Measurements from ENCODE around the gene DPP10. TPM values are rescaled to one million over a fixed set of nuclear protein-coding genes. Genes with fewer than 3 reads are reported as not detected.

Gene DPP10
- total and polyA plus RNA-seq, 4 donors: 0.08 to 5.0 (median 0.27) TPM

DNA sequence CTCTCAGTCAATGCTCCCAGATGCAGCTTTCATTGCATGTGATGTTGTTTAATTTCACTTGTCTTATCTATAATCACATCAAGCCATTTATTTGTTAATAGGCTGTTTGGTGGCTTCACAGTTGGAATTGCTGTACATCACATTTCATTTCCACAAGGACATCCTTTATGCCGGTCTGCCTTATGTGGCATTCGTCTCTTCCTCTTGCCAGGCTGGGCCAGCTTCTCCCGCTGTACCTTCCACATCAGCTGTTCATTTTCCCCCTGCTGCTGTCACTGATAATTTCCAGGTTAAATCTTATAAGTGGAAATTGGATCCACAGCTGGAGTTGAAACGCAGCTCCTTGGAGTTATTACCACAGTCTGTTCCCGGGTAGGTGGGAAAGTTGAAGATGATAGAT is 110.6 kb downstream of the DPP10 start:
- ATAC-seq (ENCODE audit: insufficient read depth, low FRiP score): no peak
- H3K4me1 ChIP-seq (ENCODE audit: control insufficient read depth in 5 of 5, insufficient read depth in 5 of 5, low read length in 5 of 5): no peaks in the 10 kb centered on the region
- 71 to 74% methylated on average over 5 of the region's 5 CpGs for WGBS, 2 donors
- H3K27ac ChIP-seq (ENCODE audit: low read depth in 1 of 2, low read length in 1 of 2): no peak overlapping the region
- no peak overlapping the region for H3K9ac ChIP-seq (ENCODE audit: insufficient read depth in 1 of 2, low read length in 2 of 2)
- DNase-seq: no peak
- H3K4me3 ChIP-seq: no peak overlapping the region
- no peaks in the 10 kb centered on the region for H3K9me3 ChIP-seq (ENCODE audit: control insufficient read depth in 4 of 4, insufficient read depth in 3 of 4, low read length in 3 of 4)
- H3K27me3 ChIP-seq (ENCODE audit: control insufficient read depth in 3 of 3, insufficient read depth in 3 of 3, low read length in 2 of 3): no peaks in the 10 kb centered on the region
- TF ChIP-seq, protein P1, sequence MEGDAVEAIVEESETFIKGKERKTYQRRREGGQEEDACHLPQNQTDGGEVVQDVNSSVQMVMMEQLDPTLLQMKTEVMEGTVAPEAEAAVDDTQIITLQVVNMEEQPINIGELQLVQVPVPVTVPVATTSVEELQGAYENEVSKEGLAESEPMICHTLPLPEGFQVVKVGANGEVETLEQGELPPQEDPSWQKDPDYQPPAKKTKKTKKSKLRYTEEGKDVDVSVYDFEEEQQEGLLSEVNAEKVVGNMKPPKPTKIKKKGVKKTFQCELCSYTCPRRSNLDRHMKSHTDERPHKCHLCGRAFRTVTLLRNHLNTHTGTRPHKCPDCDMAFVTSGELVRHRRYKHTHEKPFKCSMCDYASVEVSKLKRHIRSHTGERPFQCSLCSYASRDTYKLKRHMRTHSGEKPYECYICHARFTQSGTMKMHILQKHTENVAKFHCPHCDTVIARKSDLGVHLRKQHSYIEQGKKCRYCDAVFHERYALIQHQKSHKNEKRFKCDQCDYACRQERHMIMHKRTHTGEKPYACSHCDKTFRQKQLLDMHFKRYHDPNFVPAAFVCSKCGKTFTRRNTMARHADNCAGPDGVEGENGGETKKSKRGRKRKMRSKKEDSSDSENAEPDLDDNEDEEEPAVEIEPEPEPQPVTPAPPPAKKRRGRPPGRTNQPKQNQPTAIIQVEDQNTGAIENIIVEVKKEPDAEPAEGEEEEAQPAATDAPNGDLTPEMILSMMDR (IDR thresholded peaks at IDR 0.05; ENCODE audit: control extremely low read depth, extremely low read depth): no peak
- H3K36me3 ChIP-seq (ENCODE audit: control insufficient read depth in 4 of 4, insufficient read depth in 4 of 4, low read length in 4 of 4): no peaks in the 10 kb centered on the region

DNA sequence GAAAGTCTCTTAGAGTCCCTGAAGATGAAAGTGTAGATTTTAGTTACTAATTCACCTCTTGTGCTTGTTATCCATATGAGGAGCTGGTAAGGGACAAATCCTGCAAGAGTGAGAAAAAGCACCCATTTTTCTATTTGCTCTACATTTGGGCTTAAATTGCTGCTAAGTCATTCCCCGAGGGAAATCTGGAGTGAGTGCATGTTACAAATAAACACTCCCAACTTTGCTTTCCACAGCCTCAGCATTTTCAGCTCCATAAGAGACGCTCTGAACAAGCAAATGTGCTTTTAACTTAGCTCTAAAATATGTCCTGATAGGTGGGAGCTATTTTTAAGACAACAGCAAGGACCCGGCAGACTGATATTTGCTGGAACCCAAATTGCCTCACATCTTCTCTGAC is 126.7 kb downstream of the DPP10 start:
- Histone ChIP-seq H3K27me3 (ENCODE audit: control insufficient read depth in 3 of 3, insufficient read depth in 3 of 3, low read length in 2 of 3) (no peaks in the 10 kb centered on the region), H3K9me3 (ENCODE audit: control insufficient read depth in 4 of 4, insufficient read depth in 3 of 4, low read length in 3 of 4) (no peaks in the 10 kb centered on the region), H3K4me3 (no peak overlapping the region), H3K27ac (ENCODE audit: low read depth in 1 of 2, low read length in 1 of 2) (no peak overlapping the region), H3K36me3 (ENCODE audit: control insufficient read depth in 4 of 4, insufficient read depth in 4 of 4, low read length in 4 of 4) (no peaks in the 10 kb centered on the region), H3K9ac (ENCODE audit: insufficient read depth in 1 of 2, low read length in 2 of 2) (no peak overlapping the region), H3K4me1 (ENCODE audit: control insufficient read depth in 5 of 5, insufficient read depth in 5 of 5, low read length in 5 of 5) (peaks cover 0 to 4% (median 0%) of the 10 kb centered on the region in 5 donors)
- DNase-seq: no peak
- no peak for ATAC-seq (ENCODE audit: insufficient read depth, low FRiP score)
- TF ChIP-seq, protein P1 (IDR thresholded peaks at IDR 0.05; ENCODE audit: control extremely low read depth, extremely low read depth): no peak
- 62 to 78% methylated on average over 3 of the region's 3 CpGs for WGBS, 2 donors

DNA sequence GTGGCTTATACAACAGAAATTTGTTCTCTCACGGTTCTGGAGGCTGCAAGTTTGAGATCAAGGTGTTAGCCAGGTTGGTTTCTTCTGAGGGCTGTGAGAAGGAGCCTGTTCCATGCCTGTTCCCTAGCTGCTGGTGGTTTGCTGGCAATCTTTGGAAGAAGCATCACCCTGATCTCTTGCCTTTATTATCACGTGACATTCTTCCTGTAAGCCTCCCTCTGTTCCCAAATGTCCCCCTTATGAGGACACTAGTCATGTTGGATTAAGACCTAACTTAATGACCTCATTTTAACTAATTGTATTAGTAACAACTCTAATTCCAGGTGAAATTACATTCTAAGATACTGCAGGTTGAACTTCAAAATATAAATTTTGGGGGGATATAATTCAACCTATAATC is 135.2 kb downstream of the DPP10 start:
- WGBS, 2 donors: 80 to 84% methylated on average over 2 of the region's 2 CpGs
- Histone ChIP-seq H3K36me3 (ENCODE audit: control insufficient read depth in 4 of 4, insufficient read depth in 4 of 4, low read length in 4 of 4) (no peaks in the 10 kb centered on the region), H3K9ac (ENCODE audit: insufficient read depth in 1 of 2, low read length in 2 of 2) (no peak overlapping the region), H3K4me3 (no peak overlapping the region), H3K27ac (ENCODE audit: low read depth in 1 of 2, low read length in 1 of 2) (no peak overlapping the region), H3K4me1 (ENCODE audit: control insufficient read depth in 5 of 5, insufficient read depth in 5 of 5, low read length in 5 of 5) (peaks cover 0 to 5% (median 2%) of the 10 kb centered on the region in 5 donors), H3K27me3 (ENCODE audit: control insufficient read depth in 3 of 3, insufficient read depth in 3 of 3, low read length in 2 of 3) (no peaks in the 10 kb centered on the region), H3K9me3 (ENCODE audit: control insufficient read depth in 4 of 4, insufficient read depth in 3 of 4, low read length in 3 of 4) (no peaks in the 10 kb centered on the region)
- no peak for ATAC-seq (ENCODE audit: insufficient read depth, low FRiP score)
- TF ChIP-seq, protein P1 (IDR thresholded peaks at IDR 0.05; ENCODE audit: control extremely low read depth, extremely low read depth): no peak
- DNase-seq: no peak

- no peak for ATAC-seq (ENCODE audit: insufficient read depth, low FRiP score)
- no peaks in the 10 kb centered on the region for H3K9me3 ChIP-seq (ENCODE audit: control insufficient read depth in 4 of 4, insufficient read depth in 3 of 4, low read length in 3 of 4)
- no peak overlapping the region for H3K9ac ChIP-seq (ENCODE audit: insufficient read depth in 1 of 2, low read length in 2 of 2)
- peaks cover 0 to 5% (median 2%) of the 10 kb centered on the region in 5 donors for H3K4me1 ChIP-seq (ENCODE audit: control insufficient read depth in 5 of 5, insufficient read depth in 5 of 5, low read length in 5 of 5)
- DNase-seq: peak in 1 of 3 donors; percentile 9
- 11 to 12% methylated on average over 3 of the region's 3 CpGs for WGBS, 2 donors
- no peak overlapping the region for H3K4me3 ChIP-seq
- no peak overlapping the region for H3K27ac ChIP-seq (ENCODE audit: low read depth in 1 of 2, low read length in 1 of 2)
- H3K36me3 ChIP-seq (ENCODE audit: control insufficient read depth in 4 of 4, insufficient read depth in 4 of 4, low read length in 4 of 4): no peaks in the 10 kb centered on the region
- no peaks in the 10 kb centered on the region for H3K27me3 ChIP-seq (ENCODE audit: control insufficient read depth in 3 of 3, insufficient read depth in 3 of 3, low read length in 2 of 3)
- TF ChIP-seq, protein P1 (IDR thresholded peaks at IDR 0.05; ENCODE audit: control extremely low read depth, extremely low read depth): no peak
These were observed 137.1 kb downstream of the DPP10 start for GRCh38 chr2:114579542-114579941.

Data from lung (tissue), 12 donors.